WTC11 (cell line): Measurements from ENCODE around the gene DHRS4L2. TPM values are rescaled to one million over a fixed set of nuclear protein-coding genes. Genes with fewer than 3 reads are reported as not detected.

Source experiments
- ATAC-seq: fragments of 200-7000 bp; cut with Tn5 transposase; 2 replicates; pipeline ENCODE4 v1.10.0; 2021; ENCODE audit warnings: mild to moderate bottlenecking, moderate library complexity
- CTCF ChIA-PET: fragments of 300-600 bp; sonication (Branson Sonifier 250); formaldehyde crosslinking; loops from one replicate; lab custom pipeline; 2021; ENCODE audit warnings: antibody characterized with exemption; lab: Charles Lee
- POLR2A ChIA-PET: fragments of 350-600 bp; sonication (Branson Sonifier 250); formaldehyde crosslinking; loops from one replicate; lab custom pipeline; 2021; ENCODE audit warnings: antibody characterized with exemption; lab: Charles Lee
- DNase-seq: peaks from one replicate; pipeline ENCODE4 v3.0.0; 2021; ENCODE audit warnings: low spot score
- H3K27ac Mint-ChIP-seq: 2 replicates; pipeline ENCODE4 v1.8.0; 2021; ENCODE audit warnings: mixed read lengths
- H3K27me3 Mint-ChIP-seq: 2 replicates; pipeline ENCODE4 v1.8.0; 2021; ENCODE audit warnings: low read depth, mild to moderate bottlenecking, moderate library complexity, mixed read lengths
- H3K36me3 Mint-ChIP-seq: 2 replicates; pipeline ENCODE4 v1.8.0; 2021; ENCODE audit warnings: mixed read lengths
- H3K4me1 Mint-ChIP-seq: 2 replicates; pipeline ENCODE4 v1.8.0; 2022; ENCODE audit warnings: mixed read lengths
- H3K4me3 Mint-ChIP-seq: 2 replicates; pipeline ENCODE4 v1.8.0; 2021; ENCODE audit warnings: mild to moderate bottlenecking, moderate library complexity, mixed read lengths
- H3K9me3 Mint-ChIP-seq: 2 replicates; pipeline ENCODE4 v1.8.0; 2021; ENCODE audit warnings: mixed read lengths
- AFF4 ChIP-seq: sonication (generic); formaldehyde crosslinking; IDR thresholded peaks from 2 replicates; pipeline ENCODE4 v1.8.1; 2023; ENCODE audit warnings: mild to moderate bottlenecking, missing genetic modification reagents, borderline replicate concordance
- ARID4B ChIP-seq: sonication (generic); formaldehyde crosslinking; IDR thresholded peaks from 2 replicates; pipeline ENCODE4 v1.8.0; 2023; ENCODE audit warnings: missing genetic modification reagents, mild to moderate bottlenecking, borderline replicate concordance
- CREM ChIP-seq: sonication (generic); formaldehyde crosslinking; IDR thresholded peaks from 2 replicates; pipeline ENCODE4 v1.8.1; 2022; ENCODE audit warnings: mild to moderate bottlenecking, missing genetic modification reagents, moderate library complexity
- E2F5 ChIP-seq: sonication (generic); formaldehyde crosslinking; IDR thresholded peaks from 2 replicates; pipeline ENCODE4 v1.8.1; 2022; ENCODE audit warnings: mild to moderate bottlenecking, moderate library complexity, missing genetic modification reagents
- ERG ChIP-seq: fragments of 250-450 bp; sonication (Bioruptor Pico); IDR thresholded peaks from 2 replicates; pipeline ENCODE4 v1.8.0; 2021; ENCODE audit warnings: mild to moderate bottlenecking
- ESRRA ChIP-seq: sonication (generic); formaldehyde crosslinking; IDR thresholded peaks from 2 replicates; pipeline ENCODE4 v1.8.1; 2022; ENCODE audit warnings: mild to moderate bottlenecking, missing genetic modification reagents, borderline replicate concordance
- FOXJ3 ChIP-seq: sonication (generic); formaldehyde crosslinking; IDR thresholded peaks from 2 replicates; pipeline ENCODE4 v1.9.0; 2021; ENCODE audit warnings: missing genetic modification reagents, mild to moderate bottlenecking, borderline replicate concordance
- GABPB1 ChIP-seq: sonication (generic); formaldehyde crosslinking; IDR thresholded peaks from 2 replicates; pipeline ENCODE4 v1.8.1; 2023; ENCODE audit warnings: mild to moderate bottlenecking, missing genetic modification reagents
- NFE2L1 ChIP-seq: sonication (generic); formaldehyde crosslinking; IDR thresholded peaks from 2 replicates; pipeline ENCODE4 v1.8.1; 2023; ENCODE audit warnings: missing genetic modification reagents
- RELA ChIP-seq: sonication (generic); formaldehyde crosslinking; IDR thresholded peaks from 2 replicates; pipeline ENCODE4 v1.8.1; 2022; ENCODE audit warnings: missing genetic modification reagents, mild to moderate bottlenecking, borderline replicate concordance
- SOX15 ChIP-seq: fragments of 250-450 bp; sonication (Bioruptor Pico); IDR thresholded peaks from 2 replicates; pipeline ENCODE4 v1.9.0; 2021; ENCODE audit warnings: mild to moderate bottlenecking
- TEAD4 ChIP-seq: sonication (generic); formaldehyde crosslinking; IDR thresholded peaks from 2 replicates; pipeline ENCODE4 v1.8.0; 2022; ENCODE audit warnings: mild to moderate bottlenecking, missing genetic modification reagents
- ZMAT4 ChIP-seq: fragments of 250-450 bp; sonication (Bioruptor Pico); IDR thresholded peaks from 2 replicates; pipeline ENCODE4 v1.9.0; 2021; ENCODE audit warnings: mild to moderate bottlenecking
- ZNF396 ChIP-seq: fragments of 250-450 bp; sonication (Bioruptor Pico); IDR thresholded peaks from 2 replicates; pipeline ENCODE4 v1.8.0; 2021; ENCODE audit warnings: mild to moderate bottlenecking, moderate library complexity, borderline replicate concordance
- total RNA-seq: library from RNA; stranded (reverse); gene quantifications from 3 replicates; pipeline ENCODE4 v1.2.3, GENCODE V29; 2021

The DHRS4L2 gene
- total RNA-seq, 1 experiment from 2014 or later, result 10.2 TPM

GRCh38 chr14:23941230-23941629 lies 47.5 kb upstream of the DHRS4L2 start:
- ChIA-PET POLR2A (no interaction called here), CTCF (interaction anchor here (1.8 to 2.0 kb wide), 2 partner anchors 31 to 309 kb away, joined by 4 read pairs; no protein-coding TSS in a partner anchor)
- H3K36me3 Mint-ChIP-seq, result 0 out of 2 replicates have a peak, but pooled peaks cover 3% of the 10 kb centered on the region
- H3K4me3 Mint-ChIP-seq, result no peak overlapping the region
- no peak for ATAC-seq
- 0 out of 2 replicates have a peak, but pooled peaks cover 4% of the 10 kb centered on the region for H3K4me1 Mint-ChIP-seq
- H3K27ac Mint-ChIP-seq, result no peak overlapping the region
- TF ChIP-seq NFE2L1 (CRISPR knock-in tag) (no peak), FOXJ3 (CRISPR knock-in tag) (no peak), RELA (CRISPR knock-in tag) (no peak), AFF4 (CRISPR knock-in tag) (no peak), E2F5 (CRISPR knock-in tag) (no peak), CREM (CRISPR knock-in tag) (no peak), SOX15 (CRISPR knock-in tag) (no peak), ZNF396 (CRISPR knock-in tag) (no peak), ZMAT4 (CRISPR knock-in tag) (no peak), GABPB1 (CRISPR knock-in tag) (no peak), ARID4B (no peak)
- H3K27me3 Mint-ChIP-seq, result no peaks in the 10 kb centered on the region
- DNase-seq, result no peak
- H3K9me3 Mint-ChIP-seq, result peaks cover 11% of the 10 kb centered on the region

GRCh38 chr14:23941669-23942068 lies 47.1 kb upstream of the DHRS4L2 start:
- Mint-ChIP-seq H3K36me3 (0 out of 2 replicates have a peak, but pooled peaks cover 3% of the 10 kb centered on the region), H3K27ac (no peak overlapping the region), H3K4me1 (0 out of 2 replicates have a peak, but pooled peaks cover 4% of the 10 kb centered on the region), H3K4me3 (no peak overlapping the region), H3K9me3 (peaks cover 11% of the 10 kb centered on the region), H3K27me3 (no peaks in the 10 kb centered on the region)
- TF ChIP-seq ERG (CRISPR knock-in tag), result no peak
- TF ChIP-seq ESRRA, result no peak
- no peak for TF ChIP-seq TEAD4 (CRISPR knock-in tag)
- POLR2A ChIA-PET, result no interaction called here
- DNase-seq (no peak), ATAC-seq (no peak)
- CTCF ChIA-PET, result interaction anchor here (1.8 to 2.0 kb wide), 2 partner anchors 31 to 310 kb away, joined by 4 read pairs; no protein-coding TSS in a partner anchor
